Gastrocnemius medialis (tissue), 4 donors: ENCODE measurements around the gene CLCN2.
A peak's percentile ranks its signal among the peaks of the same experiment; 100 is the strongest.

Source experiments
- CTCF ChIP-seq, 5 experiments: fragments of 450-650 bp in 3 of 5; fragments of 200-600 bp in 2 of 5; sonication (generic) in 2 of 5; IDR thresholded peaks in 4 of 5; conservative IDR thresholded peaks in 1 of 5; 1 replicate in 4 of 5; 2 replicates in 1 of 5; pipeline ENCODE4 v1.5.1; 2016 to 2019; ENCODE audit warnings: antibody characterized with exemption in 5 of 5, mild to moderate bottlenecking in 3 of 5, moderate library complexity in 3 of 5
- POLR2A ChIP-seq, 2 donors: fragments of 450-650 bp; IDR thresholded peaks; one replicate each; pipeline ENCODE4 v1.6.1; 2017; ENCODE audit warnings: antibody characterized with exemption in 2 of 2, mild to moderate bottlenecking in 2 of 2, moderate library complexity in 2 of 2

- peak; percentile 77 to 80 for TF ChIP-seq POLR2A (IDR thresholded peaks at IDR 0.05)
- no peak for TF ChIP-seq CTCF (IDR thresholded peaks at IDR 0.05 in 4 of 5, conservative IDR thresholded peaks at IDR 0.05 in 1 of 5)
These were observed at the start of gene CLCN2, which contains the start of gene POLR2H for GRCh38 chr3:184361532-184361931.
